ENCODE results near the gene IGFBP2. TPM values are rescaled to one million over a fixed set of nuclear protein-coding genes. Genes with fewer than 3 reads are reported as not detected.

The IGFBP2 gene
- total and polyA plus RNA-seq, 2 of the 13 experiments (the other 11 are each of a cell fraction or from before 2014, with no cell fraction given) = 2.0 to 5.8 TPM

DNA sequence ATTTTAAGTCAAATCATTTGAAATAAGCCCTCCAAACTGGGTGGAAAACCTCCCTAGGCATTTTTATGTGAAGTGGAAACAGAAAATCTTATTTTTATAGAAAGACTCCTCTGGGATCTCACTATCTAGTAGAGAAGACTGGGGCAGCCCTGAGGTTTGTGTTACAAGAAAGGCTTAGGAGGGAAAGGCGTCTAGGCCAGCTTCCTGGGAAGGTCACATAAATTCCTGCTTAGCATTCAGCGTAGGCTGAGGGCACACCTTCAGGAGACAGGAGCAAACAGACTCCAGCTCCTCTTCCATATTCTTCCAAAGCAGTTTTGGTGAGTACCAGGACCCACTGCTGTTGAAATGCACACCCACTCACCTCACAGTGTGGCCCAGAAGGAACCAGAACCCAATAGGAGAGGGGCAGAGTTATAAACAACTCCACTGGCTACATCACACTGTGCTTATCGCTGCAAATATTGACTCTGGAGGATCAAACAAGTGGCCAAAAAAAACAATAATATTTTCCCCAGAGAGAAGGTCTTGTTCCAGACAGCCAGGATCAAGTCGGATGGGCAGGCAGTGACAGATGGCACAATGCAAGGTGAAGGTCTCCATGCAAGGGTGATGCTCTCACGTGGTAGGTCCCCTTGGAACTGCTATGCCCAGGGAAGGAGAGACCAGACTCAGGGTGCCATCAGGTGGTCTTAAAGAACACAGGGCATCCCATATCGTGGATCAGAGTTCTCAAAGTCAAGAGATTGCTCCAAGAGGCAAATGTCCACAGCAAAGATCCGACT lies 17.7 kb upstream of the IGFBP2 start (continued):
- TF ChIP-seq TFE3 (CRISPR knock-in tag; IDR thresholded peaks at IDR 0.05) (peak; percentile 49), ZNF558 (CRISPR knock-in tag; IDR thresholded peaks at IDR 0.05; ENCODE audit: borderline replicate concordance) (no peak), SPEN (CRISPR knock-in tag; IDR thresholded peaks at IDR 0.05; ENCODE audit: low read depth) (0 out of 2 replicates have a peak, but pooled peaks have one; percentile 29), ZSCAN30 (CRISPR knock-in tag; IDR thresholded peaks at IDR 0.05) (no peak), SOX13 (IDR thresholded peaks at IDR 0.05) (no peak), SOX13 (CRISPR knock-in tag; conservative IDR thresholded peaks at IDR 0.05 in 1 of 2, IDR thresholded peaks at IDR 0.05 in 1 of 2) (peak in 1 of 2 experiments; percentile 84; a peak in 3 of 4 replicates), SNAPC2 (CRISPR knock-in tag; IDR thresholded peaks at IDR 0.05) (no peak), ZNF230 (CRISPR knock-in tag; IDR thresholded peaks at IDR 0.05) (no peak), ZNF101 (CRISPR knock-in tag; IDR thresholded peaks at IDR 0.05; ENCODE audit: borderline replicate concordance, low read depth) (no peak), ZKSCAN1 (IDR thresholded peaks at IDR 0.05; ENCODE audit: low read length) (no peak), ZBTB20 (CRISPR knock-in tag; IDR thresholded peaks at IDR 0.05; ENCODE audit: borderline replicate concordance, low read depth) (peak; percentile 41; the same call in 1 of the 2 replicates), KDM2A (CRISPR knock-in tag; IDR thresholded peaks at IDR 0.05; ENCODE audit: borderline replicate concordance, low read depth) (no peak), ZNF556 (CRISPR knock-in tag; IDR thresholded peaks at IDR 0.05; ENCODE audit: borderline replicate concordance) (0 out of 2 replicates have a peak, but pooled peaks have one; percentile 52), IRF2 (CRISPR knock-in tag; IDR thresholded peaks at IDR 0.05) (no peak), RXRB (CRISPR knock-in tag; IDR thresholded peaks at IDR 0.05; ENCODE audit: borderline replicate concordance) (peak; percentile 77), TARDBP (CRISPR knock-in tag; IDR thresholded peaks at IDR 0.05) (peak; percentile 20; the same call in 1 of the 2 replicates), MBNL3 (CRISPR knock-in tag; conservative IDR thresholded peaks at IDR 0.05) (no peak), ZNF292 (CRISPR knock-in tag; IDR thresholded peaks at IDR 0.05; ENCODE audit: borderline replicate concordance, low read depth) (0 out of 2 replicates have a peak, but pooled peaks have one; percentile 12), MTF2 (CRISPR knock-in tag; IDR thresholded peaks at IDR 0.05; ENCODE audit: borderline replicate concordance) (no peak), ZNF253 (CRISPR knock-in tag; IDR thresholded peaks at IDR 0.05; ENCODE audit: borderline replicate concordance) (no peak), NPAS2 (CRISPR knock-in tag; IDR thresholded peaks at IDR 0.05; ENCODE audit: borderline replicate concordance) (no peak), ZNF547 (CRISPR knock-in tag; IDR thresholded peaks at IDR 0.05) (no peak), THAP8 (CRISPR knock-in tag; IDR thresholded peaks at IDR 0.05; ENCODE audit: borderline replicate concordance) (no peak), IKZF4 (CRISPR knock-in tag; IDR thresholded peaks at IDR 0.05; ENCODE audit: borderline replicate concordance, low read depth, not compliant biosample characterization) (no peak), CTCF (CRISPR knock-in tag; IDR thresholded peaks at IDR 0.05) (peak; percentile 27; the same call in 1 of the 2 replicates)
- TF ChIP-seq, protein P1, sequence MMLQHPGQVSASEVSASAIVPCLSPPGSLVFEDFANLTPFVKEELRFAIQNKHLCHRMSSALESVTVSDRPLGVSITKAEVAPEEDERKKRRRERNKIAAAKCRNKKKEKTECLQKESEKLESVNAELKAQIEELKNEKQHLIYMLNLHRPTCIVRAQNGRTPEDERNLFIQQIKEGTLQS (CRISPR knock-in tag; IDR thresholded peaks at IDR 0.05) = no peak
